GM12891 (cell line): Measurements from ENCODE around the gene CFAP46.

Experiments used
- POLR2A ChIP-seq: IDR thresholded peaks from 2 replicates; pipeline ENCODE4 v1.6.1; 2011; ENCODE audit warnings: low read depth, low read length, control low read depth
- POLR2AphosphoS5 ChIP-seq: IDR thresholded peaks from 2 replicates; pipeline ENCODE4 v1.6.1; 2011; ENCODE audit warnings: low read depth, low read length, control low read depth
- POU2F2 ChIP-seq: IDR thresholded peaks from 2 replicates; pipeline ENCODE4 v1.6.1; 2011; ENCODE audit warnings: low read depth, mild to moderate bottlenecking, control low read depth, low read length, moderate library complexity
- SPI1 ChIP-seq: IDR thresholded peaks from 2 replicates; pipeline ENCODE4 v1.6.1; 2011; ENCODE audit warnings: low read depth, low read length, control low read depth
- TAF1 ChIP-seq: IDR thresholded peaks from 2 replicates; pipeline ENCODE4 v1.6.1; 2011; ENCODE audit warnings: low read depth, low read length, control low read depth

GRCh38 chr10:132973903-132974241 lies 31.5 kb upstream of the CFAP46 start:
- no peak for TF ChIP-seq POLR2AphosphoS5
- no peak for TF ChIP-seq POLR2A
- TF ChIP-seq TAF1, result no peak
- no peak for TF ChIP-seq SPI1
- TF ChIP-seq POU2F2, result no peak
